CD1c-positive myeloid dendritic cell (primary cell): Measurements from ENCODE around the gene SLC13A3.
A peak's percentile ranks its signal among the peaks of the same experiment; 100 is the strongest.
"Not testable (repeated sequence)": the region's sequence is repeated elsewhere in the genome, so short reads cannot be mapped to it uniquely, and the experiment has no call there.

Experiments used
- DNase-seq: peaks from one replicate; pipeline ENCODE4 v3.0.0-alpha.2; 2016; ENCODE audit errors: extremely low spot score

The SLC13A3 gene

DNA sequence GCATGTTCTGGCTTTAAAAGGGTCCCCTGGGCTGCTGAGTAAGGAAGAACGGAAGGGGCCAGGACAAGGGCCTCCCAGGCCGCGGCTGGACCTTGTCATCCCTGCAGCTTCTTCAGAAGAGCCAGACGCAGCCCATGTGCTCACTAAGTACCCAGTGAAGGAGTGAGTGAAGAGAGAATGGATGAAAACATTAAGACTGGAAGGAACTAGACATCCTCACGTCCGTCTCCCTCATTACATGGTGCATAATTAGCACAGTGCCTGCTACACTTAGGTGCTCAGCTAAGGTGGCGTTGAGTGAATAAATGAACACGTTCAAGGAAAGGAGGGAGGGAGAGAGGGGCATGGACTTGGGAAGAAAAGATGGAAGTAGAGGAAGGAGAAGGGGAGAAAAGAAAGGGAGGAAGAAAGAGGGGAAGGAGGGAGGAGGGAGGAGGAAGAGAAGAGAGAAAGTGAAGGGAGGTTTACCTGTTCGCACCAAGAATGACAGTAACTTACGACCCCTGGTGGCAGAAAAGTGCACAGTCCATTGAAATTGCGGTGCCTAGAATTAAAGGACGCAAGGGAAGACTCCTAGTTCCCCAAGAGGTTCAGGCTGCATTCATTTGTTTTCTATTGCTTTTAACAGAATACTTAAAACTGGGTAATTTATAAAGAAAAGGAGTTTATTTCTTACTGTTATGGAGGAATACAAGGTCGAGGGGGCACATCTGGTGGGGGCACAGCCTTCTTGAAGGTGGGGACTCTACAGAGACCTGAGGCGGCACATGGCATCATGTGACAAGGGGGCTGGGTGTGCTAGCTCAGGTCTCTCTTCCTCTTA, 30.0 kb upstream of the SLC13A3 start:
- peak; percentile 73 for DNase-seq

DNA sequence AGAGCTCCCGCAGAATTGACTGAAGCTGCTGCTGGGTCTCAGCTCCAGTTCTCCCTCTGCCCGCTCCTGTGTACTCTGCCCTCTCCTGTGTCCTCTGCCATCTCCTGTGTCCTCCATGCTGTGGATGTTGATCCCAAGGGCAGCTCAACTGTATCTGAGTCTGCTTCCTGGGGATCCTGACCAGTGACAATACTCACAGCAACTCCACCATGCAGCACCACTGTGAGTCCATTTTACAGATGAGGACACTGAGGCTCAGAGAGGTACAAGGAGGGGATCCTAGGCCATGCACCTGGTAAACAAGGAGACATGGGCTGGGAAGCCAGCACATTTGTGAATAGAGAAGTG, 29.4 kb upstream of the SLC13A3 start:
- no peak for DNase-seq

DNA sequence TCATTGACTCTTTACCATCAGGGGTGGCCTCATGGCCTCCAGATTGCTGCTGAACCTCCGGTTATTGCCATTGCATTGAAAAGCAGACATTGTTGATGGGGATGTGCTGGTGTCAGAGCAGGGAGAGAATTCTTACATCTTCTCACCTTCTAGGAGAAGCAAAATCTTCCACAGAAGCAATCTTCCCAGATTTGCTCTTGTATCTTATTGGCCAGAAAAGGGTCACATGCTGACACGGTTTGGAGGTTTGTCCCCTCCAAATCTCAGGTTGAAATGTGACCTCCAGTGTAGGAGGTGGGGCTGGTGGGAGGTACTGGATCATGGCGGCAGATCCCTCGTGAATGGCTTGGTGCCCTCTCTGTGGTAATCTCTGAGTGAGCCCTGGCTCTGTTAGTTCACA, 27.3 kb upstream of the SLC13A3 start:
- no peak for DNase-seq

DNA sequence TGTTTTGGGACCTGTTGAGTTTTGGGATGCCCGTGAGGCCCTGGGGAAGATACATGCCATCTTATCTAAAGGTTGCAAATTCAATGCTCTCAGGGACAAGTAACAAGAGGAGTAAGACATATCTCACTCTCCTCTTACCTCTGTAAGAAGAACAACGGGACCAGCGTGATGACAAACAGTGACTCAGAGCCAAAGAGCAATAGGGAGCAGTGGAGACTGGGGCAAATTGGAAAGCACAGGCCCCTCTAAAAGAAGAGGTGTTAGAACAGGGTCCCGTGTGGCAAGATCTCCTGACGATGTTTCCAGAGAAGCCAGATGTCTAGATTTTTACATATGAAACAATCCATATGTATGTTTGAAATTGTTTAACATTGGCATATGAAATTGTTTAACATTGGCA, 26.3 kb upstream of the SLC13A3 start:
- no peak for DNase-seq

DNA sequence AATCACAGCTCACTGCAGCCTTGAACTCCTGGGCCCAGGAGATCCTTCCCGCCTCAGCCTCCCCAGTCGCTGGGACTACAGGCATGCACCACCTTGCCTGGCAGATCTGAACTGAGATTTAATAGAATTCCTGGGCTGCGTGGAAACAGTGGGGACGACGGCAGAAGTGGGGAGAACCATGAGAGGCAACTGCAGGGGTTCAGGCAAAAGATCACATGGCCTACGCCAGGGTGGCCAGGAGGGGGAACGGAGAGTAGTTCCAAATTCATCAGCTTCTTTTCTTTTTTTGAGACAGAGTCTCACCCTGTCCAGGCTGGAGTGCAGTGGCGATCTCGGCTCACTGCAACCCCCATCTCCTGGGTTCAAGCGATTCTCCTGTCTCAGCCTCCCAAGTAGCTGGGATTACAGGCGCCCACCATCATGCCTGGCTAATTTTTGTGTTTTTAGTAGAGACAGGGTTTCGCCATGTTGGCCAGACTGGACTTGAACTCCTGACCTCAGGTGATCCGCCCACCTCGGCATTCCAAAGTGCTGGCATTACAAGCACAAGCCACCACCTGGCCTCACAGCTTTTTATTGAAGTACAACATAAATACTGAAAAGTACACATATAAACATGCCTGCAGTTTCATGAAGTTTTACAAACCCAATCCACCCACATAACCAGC, 25.5 kb upstream of the SLC13A3 start:
- DNase-seq, result not testable (repeated sequence)

DNA sequence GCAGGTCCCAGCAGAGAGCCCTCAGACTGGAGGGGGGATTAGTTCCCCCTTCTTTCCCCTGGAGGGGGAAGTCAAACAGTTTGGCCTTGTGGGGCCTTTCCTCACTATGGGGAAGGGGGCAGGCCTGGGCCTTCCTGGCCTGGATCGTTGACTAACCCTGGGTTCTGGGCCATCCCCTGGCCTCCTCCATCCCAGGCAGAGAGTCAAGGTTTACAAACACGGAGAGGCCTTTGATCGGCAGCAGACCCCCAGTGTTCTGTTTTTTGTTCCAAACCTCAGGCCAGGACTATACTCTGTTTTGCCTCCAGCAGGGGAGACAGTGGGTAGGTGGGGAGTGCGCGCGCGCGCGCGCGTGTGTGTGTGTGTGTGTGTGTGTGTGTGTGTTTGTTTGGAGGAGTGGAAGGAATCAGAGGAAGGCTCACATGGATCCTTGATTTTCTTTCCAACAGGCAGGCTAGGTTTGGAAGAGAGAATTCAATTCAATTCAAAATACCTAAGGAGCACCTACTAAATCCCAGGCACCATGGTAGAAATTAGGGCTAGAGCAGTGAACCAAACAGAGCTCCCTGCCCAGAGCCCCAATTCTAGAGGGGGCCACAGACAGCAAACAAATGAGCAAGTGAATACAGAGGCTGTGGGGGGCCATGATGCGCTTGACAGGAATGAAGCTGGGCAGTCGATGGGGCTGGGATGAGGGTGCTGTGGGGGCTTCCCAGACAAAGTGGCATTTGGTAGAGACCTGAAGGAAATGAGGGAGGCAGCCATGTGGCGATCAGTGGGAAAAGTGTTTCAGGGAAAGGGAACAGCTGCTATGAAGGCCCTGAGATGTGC, 23.2 kb upstream of the SLC13A3 start:
- DNase-seq, result no peak

DNA sequence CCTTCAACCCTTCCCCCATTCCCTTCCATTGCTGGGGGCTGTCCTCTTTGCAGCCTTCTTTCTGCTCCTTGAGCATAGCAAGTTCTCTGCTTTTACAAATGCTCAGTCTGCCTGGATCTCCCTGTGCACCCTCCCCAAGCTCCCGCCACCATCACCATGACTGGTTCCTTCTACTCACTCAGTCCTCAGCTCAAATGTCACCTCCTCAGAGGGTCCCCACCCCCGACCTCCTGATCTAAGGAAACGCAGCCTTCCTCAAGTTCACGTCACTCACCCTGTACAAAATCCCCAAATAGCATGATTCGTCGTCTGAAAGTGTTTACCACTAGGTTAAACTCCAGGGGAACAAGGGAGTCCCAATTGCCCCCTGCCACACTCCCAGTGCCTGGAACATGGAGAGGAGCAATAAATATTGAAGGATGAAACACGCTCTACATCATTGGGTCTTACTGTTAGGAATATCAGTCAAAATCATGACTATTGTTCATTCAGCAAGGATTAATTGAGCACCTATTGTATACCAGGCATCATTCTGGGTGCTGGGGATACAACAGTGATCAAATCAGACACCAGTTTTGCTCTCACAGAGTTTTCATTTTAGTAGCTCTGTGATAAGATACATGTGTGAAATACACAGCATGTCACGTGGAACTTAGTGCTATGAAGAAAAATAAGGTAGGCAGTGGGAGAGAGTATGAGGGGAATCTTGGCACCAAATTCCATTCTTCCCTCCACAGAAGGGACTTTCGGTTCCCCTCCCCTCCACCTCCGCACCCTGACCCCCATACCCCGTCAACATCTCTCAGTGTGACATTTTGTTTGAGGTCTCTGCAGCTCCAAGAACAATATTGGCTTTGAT, 22.4 kb upstream of the SLC13A3 start:
- no peak for DNase-seq

DNA sequence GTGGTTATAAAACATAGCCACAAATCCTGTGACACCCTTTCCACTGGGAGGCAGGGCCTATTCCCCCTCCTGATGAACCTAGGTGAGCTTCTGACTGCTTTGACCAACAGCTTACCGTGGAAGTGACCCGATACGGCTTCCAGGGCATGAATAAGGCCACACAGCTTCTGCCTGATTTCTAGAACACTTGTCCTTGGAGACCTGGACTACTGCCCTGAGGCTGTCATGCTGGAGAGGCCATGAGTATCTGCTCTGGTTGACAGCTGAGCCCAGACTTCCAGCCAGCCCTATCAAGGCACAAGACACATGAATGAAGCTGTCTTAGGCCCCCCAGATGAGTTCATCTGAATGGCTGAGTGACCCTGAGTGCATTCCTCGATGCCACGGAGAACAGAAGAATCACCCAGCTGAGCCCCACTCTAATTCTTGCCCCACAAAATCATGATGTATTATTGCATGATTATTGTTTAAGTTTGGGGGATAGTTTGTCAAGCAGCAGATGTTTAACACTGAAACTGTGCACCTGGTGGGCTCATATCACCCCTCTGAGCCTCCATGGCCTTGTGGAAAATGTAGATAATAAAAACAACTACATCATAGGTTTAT, 21.4 kb upstream of the SLC13A3 start:
- no peak for DNase-seq

DNA sequence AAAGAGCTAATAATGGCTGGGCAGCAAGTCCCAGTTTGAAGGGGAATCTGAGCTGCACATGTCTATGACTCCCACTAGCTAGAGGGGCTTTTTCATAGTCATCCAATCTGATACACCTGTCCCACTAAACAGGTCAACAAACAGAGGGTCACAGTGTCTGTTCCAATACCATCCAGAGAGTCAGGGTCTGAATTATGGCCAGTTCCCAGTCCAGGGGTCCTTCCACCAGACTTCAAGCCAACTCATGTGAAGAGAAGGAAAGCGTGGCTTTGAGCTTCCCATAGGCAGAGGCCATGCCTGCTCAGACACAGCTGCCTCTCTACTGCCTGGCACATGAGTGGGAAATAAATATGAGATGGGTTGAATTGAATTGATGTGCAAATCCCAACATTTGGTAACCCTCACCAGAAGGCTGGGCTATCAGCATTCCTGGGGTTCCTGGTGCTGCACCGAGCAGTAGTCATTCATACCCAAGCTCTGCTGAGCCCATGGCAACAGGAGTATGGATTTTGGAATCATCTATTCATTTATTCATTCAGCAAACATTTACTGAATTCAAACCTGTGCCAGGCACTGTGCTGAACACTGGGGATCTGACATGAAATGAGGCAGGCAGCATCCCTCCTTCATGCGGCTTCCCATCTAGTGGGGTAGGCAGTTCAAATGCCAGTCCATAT, 20.7 kb upstream of the SLC13A3 start:
- no peak for DNase-seq

DNA sequence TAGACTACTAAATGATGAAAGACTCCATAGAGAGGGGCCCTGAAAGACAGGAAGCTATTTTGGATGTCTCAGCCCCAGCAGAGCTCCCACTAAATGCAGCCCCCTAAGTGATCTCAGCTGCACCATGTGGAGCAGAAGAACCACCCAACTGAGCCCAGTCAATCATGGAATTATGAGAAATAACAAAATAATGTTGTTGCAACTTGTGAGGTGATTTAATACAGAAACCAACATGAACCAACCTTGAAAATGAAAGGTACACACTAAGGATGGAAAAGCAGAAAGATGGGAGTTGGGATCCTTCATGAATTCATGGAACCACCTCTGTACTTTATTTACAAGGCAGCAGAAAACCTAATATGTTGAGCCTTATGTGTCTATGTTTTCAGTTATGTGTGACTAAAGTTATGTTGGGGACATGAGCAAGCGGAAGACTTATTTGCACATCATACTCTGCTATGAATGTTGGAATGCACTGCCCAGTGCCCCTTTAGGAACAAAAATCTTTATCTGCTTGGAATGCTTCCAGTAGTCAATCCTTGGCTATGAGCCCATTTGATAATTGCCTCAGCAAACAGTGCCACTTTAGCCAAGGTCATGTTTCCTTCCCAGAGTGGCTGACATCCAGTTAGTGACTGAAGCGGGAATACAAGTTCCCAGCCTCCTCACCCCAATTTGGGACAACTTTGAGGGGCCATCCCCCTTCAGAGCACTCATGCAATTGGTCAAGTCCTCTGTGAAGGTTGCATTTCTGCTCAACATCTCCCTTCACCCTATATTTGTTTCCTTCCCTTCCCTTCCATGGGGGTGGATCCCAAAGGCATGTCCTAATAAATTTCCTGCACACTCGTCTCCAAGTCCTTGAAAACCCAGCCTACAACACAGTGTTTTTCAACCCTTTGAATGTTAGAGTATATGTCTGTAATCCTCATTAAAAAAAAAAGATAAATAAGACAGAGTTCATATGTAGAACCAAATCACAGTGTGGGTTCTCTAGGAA, 19.6 kb upstream of the SLC13A3 start:
- DNase-seq, result no peak

DNA sequence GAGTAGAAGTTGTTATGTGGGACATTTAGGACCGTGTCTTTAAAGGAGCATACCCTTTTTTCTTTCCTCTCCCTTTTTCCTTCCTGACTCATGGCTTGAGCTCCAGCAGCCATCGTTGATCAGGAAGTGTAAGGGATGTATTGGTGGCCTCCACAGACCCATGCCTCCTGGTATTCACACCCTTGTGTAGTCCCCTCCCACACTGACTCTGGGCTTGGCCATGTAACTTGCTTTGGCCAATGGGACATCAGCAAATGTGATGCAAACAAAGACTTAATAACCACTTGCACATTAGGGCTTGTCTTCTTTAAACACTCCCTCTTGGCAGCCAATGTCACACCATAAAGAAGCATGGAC, 18.9 kb upstream of the SLC13A3 start:
- DNase-seq, result no peak

DNA sequence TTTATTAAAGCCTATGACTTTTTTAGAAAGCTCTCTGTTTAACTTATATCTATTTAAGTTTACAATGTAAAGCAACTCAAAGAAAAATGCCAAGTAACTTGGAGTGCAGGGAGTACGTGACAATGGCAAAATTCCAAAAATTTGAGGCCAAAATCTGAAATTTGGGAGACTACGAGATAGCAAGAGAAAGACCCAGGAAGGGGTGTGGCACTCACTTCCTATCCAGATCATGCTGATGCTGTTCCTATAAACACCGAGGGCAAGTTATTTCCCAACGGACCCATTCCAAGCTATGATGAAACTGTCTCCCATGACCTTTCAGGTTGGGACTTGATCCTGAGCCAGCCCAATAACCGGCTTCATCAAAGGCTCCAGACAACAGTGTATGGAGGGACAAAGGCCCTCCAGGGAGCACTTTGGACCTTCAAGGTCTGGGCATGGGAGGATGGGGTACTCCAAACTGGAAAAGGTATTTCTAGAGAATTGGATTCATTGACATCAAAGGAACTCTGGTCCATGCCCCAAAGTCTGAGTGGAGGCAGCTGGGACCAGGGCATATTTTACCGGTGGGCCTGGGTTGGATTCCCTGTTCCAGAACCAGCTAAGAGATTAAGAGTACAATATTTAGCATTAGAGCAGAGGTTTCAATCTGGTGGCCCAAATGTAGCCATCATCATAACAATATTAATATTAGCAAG, 15.7 kb upstream of the SLC13A3 start:
- no peak for DNase-seq

DNA sequence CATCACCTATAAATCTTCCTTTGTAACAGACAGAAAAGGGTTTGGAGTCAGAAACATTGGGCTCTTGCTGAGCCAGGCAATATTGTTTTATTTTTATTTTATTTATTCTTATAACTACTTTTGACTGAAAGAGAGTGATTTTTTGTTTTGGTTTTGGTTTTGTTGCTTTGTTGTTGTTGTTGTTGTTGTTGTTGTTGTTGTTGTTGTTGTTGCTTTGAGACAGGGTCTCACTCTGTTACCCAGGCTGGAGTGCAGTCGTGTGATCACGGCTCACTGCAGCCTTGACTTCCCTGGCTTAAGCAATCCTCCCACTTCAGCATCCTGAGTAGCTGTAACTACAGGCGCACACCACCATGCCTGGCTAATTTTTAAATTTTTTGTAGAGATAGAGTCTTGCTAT, 15.0 kb upstream of the SLC13A3 start:
- no peak for DNase-seq

DNA sequence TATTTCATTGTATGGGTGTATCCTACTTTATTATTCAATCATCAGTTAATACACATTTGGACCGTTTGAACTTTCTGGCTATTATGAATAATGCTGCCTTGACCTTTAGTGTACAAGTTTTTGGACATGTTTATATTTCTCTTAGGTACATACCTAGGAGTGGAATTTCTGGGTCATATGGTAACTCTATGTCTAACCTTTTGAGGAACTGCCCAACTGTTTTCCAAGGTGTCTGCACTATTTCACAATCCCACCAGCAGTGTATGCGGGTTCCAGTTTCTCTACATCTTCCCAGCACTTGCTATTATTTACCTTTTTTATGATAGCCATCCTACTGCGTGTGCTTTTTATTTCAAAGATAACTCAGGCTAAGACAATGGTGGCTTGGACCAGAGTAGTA, 14.3 kb upstream of the SLC13A3 start:
- DNase-seq, result no peak

DNA sequence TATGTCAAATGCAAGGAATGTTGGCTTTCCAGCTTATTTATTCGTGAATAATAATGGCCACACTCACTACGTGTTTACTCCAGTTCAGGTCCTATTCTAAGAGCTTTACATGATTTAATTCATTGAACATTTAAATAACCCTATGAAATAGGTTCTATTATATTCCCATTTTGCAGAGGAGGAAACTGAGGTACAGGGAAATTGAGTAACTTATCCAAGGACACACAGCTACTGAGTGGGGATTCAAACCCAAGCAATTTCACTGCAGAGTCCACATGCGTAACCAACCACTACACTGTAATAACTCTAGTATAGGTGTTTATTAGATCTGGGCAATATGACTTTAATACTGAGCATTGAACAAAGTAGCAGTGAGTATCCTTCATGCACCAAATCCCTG, 12.3 kb upstream of the SLC13A3 start:
- no peak for DNase-seq

DNA sequence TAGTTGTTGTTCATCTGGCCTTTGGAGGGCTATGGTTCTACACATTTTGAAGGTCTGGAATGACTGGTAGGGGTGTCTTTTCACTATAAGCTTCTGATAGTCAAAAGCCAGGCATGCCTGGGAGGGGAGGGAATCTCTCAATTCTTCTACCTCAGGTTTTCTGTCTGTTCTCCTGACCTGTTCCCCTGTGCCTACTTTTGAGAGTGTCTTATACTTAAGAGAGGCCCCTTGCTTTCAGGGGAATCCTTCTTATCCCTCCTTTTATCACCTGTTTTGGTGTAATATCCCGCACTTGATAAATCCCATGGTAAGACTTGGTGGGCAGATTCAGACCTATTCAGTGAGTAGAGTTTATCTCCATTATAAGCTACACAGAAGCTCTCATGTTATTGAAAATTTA, 10.4 kb upstream of the SLC13A3 start:
- no peak for DNase-seq

DNA sequence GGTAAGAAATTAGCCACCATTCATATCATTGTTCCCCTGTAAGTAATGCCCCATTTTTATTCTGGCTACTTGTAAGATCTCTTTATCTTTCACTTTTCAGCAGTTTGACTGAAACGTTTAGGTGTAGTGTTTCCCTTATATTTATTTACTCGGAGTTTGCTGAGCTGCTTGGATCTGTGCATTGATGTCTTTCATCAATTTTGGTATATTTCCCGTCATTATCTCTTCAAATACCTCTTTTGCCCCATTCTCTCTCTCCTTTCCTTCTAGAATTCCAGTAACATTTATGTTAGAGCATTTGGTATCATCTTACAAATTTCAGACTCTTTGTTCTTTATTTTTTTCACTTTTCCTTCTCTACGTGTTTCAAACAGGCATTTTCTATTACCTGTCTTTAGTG, 9.2 kb upstream of the SLC13A3 start:
- no peak for DNase-seq

DNA sequence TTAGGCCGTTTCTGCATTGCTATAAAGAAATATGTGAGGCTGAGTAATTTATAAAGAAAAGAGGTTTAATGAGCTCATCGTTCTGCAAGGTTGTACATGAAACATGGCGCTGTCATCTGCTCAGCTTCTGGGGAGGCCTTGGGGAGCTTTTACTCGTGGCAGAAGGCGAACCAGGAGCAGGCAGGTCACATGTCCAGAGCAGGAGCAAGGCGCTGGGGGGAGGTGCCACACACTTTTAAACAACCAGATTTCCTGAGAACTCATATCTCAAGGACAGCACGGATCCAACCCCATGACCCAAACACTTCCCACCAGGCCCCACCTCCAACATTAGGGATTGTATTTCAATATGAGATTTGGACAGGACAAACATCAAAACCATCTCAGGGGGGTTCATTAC, 6.4 kb upstream of the SLC13A3 start:
- DNase-seq, result no peak

DNA sequence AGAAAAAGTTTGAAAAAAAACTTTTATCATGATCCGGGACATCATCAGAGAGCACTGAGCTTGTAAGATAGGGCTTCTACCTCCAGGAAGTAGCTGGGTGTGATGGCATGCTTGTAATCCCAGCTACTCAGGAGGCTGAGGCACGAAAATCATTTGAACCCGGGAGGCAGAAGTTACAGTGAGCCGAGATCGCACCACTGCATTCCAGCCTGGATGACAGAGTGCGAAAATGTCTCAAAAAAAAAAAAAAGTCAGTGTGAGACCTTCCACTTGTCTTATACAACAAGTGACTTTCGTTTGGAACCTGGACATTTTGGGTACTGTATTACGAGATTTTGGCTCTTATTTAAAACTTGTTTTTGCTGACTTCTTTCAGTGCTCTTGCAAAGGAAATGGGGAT, 5.9 kb upstream of the SLC13A3 start:
- no peak for DNase-seq
